Kidney epithelial cell (primary cell): ENCODE results near the gene SPOCK3. TPM values are rescaled to one million over a fixed set of nuclear protein-coding genes. Genes with fewer than 3 reads are reported as not detected.

Experiments used
- DNase-seq: peaks from one replicate; pipeline ENCODE4 v3.0.0-alpha.2; 2010; ENCODE audit warnings: low read depth
- H3K27me3 ChIP-seq: 2 replicates; pipeline ENCODE4 v1.6.0; 2011; ENCODE audit warnings: low read length; ENCODE audit not compliant: control insufficient read depth, insufficient read depth
- H3K36me3 ChIP-seq: 2 replicates; pipeline ENCODE4 v1.5.1; 2011; ENCODE audit warnings: low read length; ENCODE audit not compliant: control insufficient read depth, insufficient read depth
- H3K4me3 ChIP-seq: 2 replicates; pipeline ENCODE4 v1.5.1; 2011; ENCODE audit warnings: low read depth, mild to moderate bottlenecking, control low read depth, low read length
- total RNA-seq: library from RNA; depleted of rRNA; stranded (reverse); fragments of >200 nt; gene quantifications from 2 replicates; pipeline ENCODE4 v1.2.3, GENCODE V29; 2015
- TF ChIP-seq, protein P1 (sequence below): IDR thresholded peaks from 2 replicates; pipeline ENCODE4 v1.5.1; 2011; ENCODE audit warnings: mild to moderate bottlenecking, moderate library complexity, low read length, control low read depth, inconsistent platforms; ENCODE audit not compliant: insufficient read depth, poor library complexity, severe bottlenecking

SPOCK3 gene
- total RNA-seq, 1 donor from 2014 or later: 1.4 TPM

DNA sequence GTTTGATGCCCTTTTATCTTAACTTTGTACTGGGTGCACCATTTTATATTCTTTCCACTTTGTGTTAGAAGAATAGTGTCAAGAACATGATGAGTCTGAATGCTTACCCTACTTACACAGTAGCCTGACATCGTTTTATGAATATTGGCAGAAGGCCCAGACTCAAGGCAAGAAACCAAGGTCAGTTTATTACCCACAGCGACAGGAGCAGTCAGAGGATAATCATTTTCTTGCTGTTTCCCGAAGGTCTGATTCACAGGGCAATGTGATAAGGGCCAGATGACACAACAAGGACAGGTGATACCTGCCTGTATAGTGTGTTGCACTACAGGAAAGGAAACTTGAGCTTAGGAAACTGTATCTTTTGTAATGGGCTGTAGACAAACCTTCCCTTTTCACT is 417.4 kb downstream of the SPOCK3 start:
- no peaks in the 10 kb centered on the region for H3K36me3 ChIP-seq
- TF ChIP-seq, protein P1, sequence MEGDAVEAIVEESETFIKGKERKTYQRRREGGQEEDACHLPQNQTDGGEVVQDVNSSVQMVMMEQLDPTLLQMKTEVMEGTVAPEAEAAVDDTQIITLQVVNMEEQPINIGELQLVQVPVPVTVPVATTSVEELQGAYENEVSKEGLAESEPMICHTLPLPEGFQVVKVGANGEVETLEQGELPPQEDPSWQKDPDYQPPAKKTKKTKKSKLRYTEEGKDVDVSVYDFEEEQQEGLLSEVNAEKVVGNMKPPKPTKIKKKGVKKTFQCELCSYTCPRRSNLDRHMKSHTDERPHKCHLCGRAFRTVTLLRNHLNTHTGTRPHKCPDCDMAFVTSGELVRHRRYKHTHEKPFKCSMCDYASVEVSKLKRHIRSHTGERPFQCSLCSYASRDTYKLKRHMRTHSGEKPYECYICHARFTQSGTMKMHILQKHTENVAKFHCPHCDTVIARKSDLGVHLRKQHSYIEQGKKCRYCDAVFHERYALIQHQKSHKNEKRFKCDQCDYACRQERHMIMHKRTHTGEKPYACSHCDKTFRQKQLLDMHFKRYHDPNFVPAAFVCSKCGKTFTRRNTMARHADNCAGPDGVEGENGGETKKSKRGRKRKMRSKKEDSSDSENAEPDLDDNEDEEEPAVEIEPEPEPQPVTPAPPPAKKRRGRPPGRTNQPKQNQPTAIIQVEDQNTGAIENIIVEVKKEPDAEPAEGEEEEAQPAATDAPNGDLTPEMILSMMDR: no peak
- no peaks in the 10 kb centered on the region for H3K27me3 ChIP-seq
- DNase-seq: peak; percentile 18
- no peak overlapping the region for H3K4me3 ChIP-seq

DNA sequence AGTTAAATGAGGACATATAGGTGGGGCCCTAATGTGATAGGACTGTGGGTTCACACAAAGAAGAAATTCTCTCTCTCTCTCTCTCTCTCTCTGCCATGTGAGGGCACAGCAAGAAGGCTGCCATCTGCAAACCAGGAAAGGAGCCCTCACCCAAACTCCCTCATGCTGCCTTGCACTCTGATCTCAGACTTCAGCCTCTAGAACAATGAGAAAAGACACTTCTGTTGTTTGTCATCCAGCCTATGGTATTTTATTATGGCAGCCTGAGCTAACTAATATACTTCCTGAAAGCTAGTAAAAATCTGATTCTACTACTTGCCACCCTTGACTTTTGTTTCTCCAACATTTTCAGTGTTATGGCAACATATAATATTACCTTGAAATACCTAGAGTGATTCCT is 425.9 kb downstream of the SPOCK3 start:
- H3K4me3 ChIP-seq: no peak overlapping the region
- H3K27me3 ChIP-seq: no peaks in the 10 kb centered on the region
- no peak for DNase-seq
- TF ChIP-seq, protein P1: no peak
- no peaks in the 10 kb centered on the region for H3K36me3 ChIP-seq

DNA sequence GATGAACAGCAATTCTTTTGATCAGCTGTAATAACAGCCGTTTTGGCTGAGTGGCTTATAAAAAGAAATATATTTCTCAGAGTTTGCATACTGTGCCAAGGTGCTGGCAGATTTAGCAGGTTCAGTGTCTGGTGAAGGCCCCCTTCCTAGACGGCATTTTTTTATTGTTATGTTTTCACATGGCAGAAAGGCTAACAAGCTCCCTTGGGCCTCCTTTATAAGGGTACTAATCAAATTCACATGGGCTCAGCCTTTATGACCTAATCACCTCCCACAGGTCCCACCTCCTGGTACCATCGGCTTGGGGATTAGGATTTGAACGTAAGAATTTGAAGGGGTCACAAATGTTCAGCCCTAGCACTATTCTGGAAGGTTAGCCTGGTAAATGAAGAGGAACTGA is 431.9 kb downstream of the SPOCK3 start:
- H3K36me3 ChIP-seq: no peaks in the 10 kb centered on the region
- DNase-seq: no peak
- TF ChIP-seq, protein P1: no peak
- no peaks in the 10 kb centered on the region for H3K27me3 ChIP-seq
- no peak overlapping the region for H3K4me3 ChIP-seq

DNA sequence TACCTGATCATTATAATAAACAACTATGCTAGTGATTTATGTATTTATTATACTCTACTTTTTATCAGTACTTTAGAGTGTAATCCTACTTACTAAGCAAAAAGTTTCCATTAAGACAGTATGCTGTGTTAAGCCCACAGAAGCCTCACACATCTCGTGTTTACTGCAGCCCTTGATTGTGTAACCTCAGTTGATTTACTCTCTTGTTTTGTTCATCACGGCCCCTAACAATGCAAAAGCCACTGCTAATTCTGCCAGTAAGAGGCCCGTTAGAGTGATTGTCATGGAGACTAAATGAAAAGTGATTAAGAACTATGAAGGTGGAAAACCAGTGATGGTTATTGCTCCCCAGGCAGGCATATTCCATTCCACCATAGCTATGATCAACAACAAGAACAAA is 436.2 kb downstream of the SPOCK3 start:
- TF ChIP-seq, protein P1: no peak
- no peak for DNase-seq
- Histone ChIP-seq H3K4me3 (no peak overlapping the region), H3K27me3 (no peaks in the 10 kb centered on the region), H3K36me3 (no peaks in the 10 kb centered on the region)

DNA sequence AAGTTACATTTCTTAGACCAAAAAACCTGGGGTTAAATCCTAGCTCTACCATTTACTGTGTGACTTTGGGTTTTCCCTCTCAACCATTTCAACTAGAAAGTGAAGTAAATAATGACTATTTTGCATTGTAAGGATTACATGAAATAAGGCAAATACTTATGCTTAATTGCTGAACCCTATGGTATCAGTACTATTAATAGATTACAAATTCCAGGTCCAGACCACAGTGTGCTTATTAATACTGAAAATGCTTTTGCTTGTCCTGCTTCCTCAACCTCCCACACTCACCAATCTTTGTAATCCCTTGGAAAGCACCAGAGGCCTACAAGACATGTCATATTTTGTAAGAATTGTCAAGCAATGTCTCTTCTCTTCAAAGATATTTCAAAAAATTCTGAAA is 456.5 kb downstream of the SPOCK3 start:
- TF ChIP-seq, protein P1: no peak
- DNase-seq: no peak
- Histone ChIP-seq H3K36me3 (no peaks in the 10 kb centered on the region), H3K27me3 (no peaks in the 10 kb centered on the region), H3K4me3 (no peak overlapping the region)

DNA sequence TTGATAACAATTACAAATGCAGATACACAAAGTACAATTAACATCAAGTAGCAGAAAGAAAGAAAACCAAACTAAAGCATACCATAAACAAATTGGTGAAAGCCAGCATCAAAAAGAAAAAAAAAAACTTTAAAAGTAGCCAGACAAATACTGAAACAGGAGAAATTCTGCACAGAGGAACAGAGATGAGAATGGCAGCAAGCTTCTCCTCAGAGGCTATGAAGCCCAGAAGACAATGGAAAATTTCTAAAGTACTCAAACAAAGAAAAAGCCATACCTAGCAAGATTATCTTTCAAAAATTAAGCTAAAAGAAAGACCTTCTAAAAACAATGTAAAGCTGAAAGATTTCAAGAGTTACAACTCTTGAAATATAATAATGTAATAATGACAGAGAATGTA is 471.3 kb downstream of the SPOCK3 start:
- TF ChIP-seq, protein P1: no peak
- DNase-seq: no peak
- no peaks in the 10 kb centered on the region for H3K27me3 ChIP-seq
- H3K4me3 ChIP-seq: no peak overlapping the region
- no peaks in the 10 kb centered on the region for H3K36me3 ChIP-seq
